Right lobe of liver (tissue), 6 donors: ENCODE measurements around the gene PADI4. TPM values are rescaled to one million over a fixed set of nuclear protein-coding genes. Genes with fewer than 3 reads are reported as not detected.

Experiments used
- ATAC-seq, 4 donors: fragments of 200-7000 bp; cut with Tn5 transposase; one replicate each; pipeline ENCODE4 v1.9.1; 2020; ENCODE audit warnings: mild to moderate bottlenecking in 4 of 4, moderate library complexity in 4 of 4
- DNase-seq, 3 donors: peaks; one replicate each; pipeline ENCODE4 v3.0.0-alpha.2; 2020
- H3K27ac ChIP-seq, 3 donors: fragments of 200-600 bp; one replicate each; pipeline ENCODE4 v1.8.0; 2022
- H3K27me3 ChIP-seq, 2 donors: fragments of 200-600 bp; one replicate each; pipeline ENCODE4 v1.8.0; 2022
- H3K36me3 ChIP-seq, 4 donors: fragments of 200-600 bp; sonication (generic) in 1 of 4; one replicate each; pipeline versions ENCODE4 v1.5.1 to v1.8.0; 2017 to 2022; ENCODE audit warnings: control low read depth in 1 of 4
- H3K4me1 ChIP-seq, 4 donors: fragments of 200-600 bp; sonication (generic) in 1 of 4; one replicate each; pipeline versions ENCODE4 v1.5.1 to v1.8.0; 2017 to 2022; ENCODE audit warnings: control low read depth in 1 of 4
- H3K4me3 ChIP-seq, 3 donors: fragments of 200-600 bp; one replicate each; pipeline ENCODE4 v1.8.0; 2022
- H3K9me3 ChIP-seq, 4 donors: fragments of 200-600 bp; sonication (generic) in 1 of 4; one replicate each; pipeline versions ENCODE4 v1.5.1 to v1.8.0; 2017 to 2022; ENCODE audit warnings: control low read depth in 1 of 4
- POLR2A ChIP-seq: fragments of 450-650 bp; IDR thresholded peaks from one replicate; pipeline ENCODE4 v1.6.1; 2017; ENCODE audit warnings: antibody characterized with exemption, mild to moderate bottlenecking
- WGBS: methylation state at CpG from one replicate; pipeline ENCODE4 v1.1.6; 2018; ENCODE audit warnings: low coverage, low lambda C conversion rate; ENCODE audit not compliant: insufficient coverage; ENCODE audit errors: missing lambda C conversion rate; 5-methylcytosine and 5-hydroxymethylcytosine counted together
- intact Hi-C, 2 donors: fragments of 100-400 bp; cut with DNase I; formaldehyde crosslinking; loops; one replicate each; pipeline versions ENCODE4 v1.11.2 to v1.14.1; 2022
- total RNA-seq, 6 experiments: library from RNA; depleted of rRNA in 2 of 6; stranded (reverse); fragments of >200 nt in 2 of 6; fragmentation: NEBNext Ultra II Directional in 3 of 6; extraction: Animal tissue kit (Norgen Biotek cat#: 25700) in 3 of 6; gene quantifications; one replicate each; pipeline versions ENCODE4 v1.1.0 to v1.2.4, GENCODE V29; 2016 to 2023
- TF ChIP-seq, protein P1 (sequence below), 4 donors: fragments of 200-600 bp in 3 of 4; fragments of 450-650 bp in 1 of 4; IDR thresholded peaks; one replicate each; pipeline versions ENCODE4 v1.5.1 to v1.8.0; 2016 to 2022; ENCODE audit warnings: antibody characterized with exemption in 4 of 4, mild to moderate bottlenecking in 2 of 4
- donor health status: DM: no; HTN: yes; CAD: no.
- donor health status: DM: no; HTN: no; CAD: no.
- donor health status: DM: no; HTN: no; CAD: no.
- donor health status: DM: no; HTN: yes; CAD: no.
- donor health status: DM: no; HTN: yes; CAD: no.

The PADI4 gene
- total RNA-seq, 6 experiments from 2014 or later, result 0.12 to 4.7 (median 1.4) TPM

DNA sequence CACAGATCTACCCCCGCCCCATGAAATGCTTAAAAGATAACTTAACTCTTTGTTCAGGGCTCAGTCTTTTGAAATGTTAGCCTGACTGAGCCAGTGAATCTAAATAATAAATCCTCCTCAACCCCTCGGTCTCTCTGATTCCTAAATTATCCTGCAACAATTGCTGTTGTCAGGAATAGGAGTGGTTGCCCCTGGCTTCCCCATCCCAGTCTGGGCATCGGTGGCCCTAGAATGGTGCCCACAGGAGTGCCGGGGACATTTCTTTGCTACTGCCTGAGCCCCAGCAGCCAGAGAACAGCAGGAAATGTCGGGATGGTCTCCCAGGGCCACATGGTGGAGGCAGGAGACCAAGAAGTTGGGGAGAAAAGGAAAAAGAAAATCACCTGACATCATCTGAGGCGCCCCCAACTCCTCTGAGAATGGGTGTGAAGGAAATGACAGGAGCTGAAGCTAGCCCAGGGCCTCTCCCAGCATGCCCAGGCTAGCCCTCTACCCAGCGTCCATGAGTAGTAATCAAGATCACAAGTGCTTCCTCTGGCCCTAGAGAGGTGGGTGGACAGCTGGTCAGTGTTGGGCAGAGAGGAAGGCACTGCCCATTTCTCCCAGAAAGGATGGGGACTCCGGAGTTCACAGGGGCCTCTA, 1.6 kb downstream of the PADI4 start:
- WGBS, result 40% methylated on average over 7 of the region's 8 CpGs
- intact Hi-C loops, result no loop called here
- no peak for DNase-seq
- no peak overlapping the region for H3K4me3 ChIP-seq
- H3K4me1 ChIP-seq, result no peaks in the 10 kb centered on the region
- no peak for ATAC-seq
- no peaks in the 10 kb centered on the region for H3K36me3 ChIP-seq
- no peaks in the 10 kb centered on the region for H3K9me3 ChIP-seq
- no peak overlapping the region for H3K27ac ChIP-seq
- H3K27me3 ChIP-seq, result no peaks in the 10 kb centered on the region
- no peak for TF ChIP-seq POLR2A
- TF ChIP-seq, protein P1, sequence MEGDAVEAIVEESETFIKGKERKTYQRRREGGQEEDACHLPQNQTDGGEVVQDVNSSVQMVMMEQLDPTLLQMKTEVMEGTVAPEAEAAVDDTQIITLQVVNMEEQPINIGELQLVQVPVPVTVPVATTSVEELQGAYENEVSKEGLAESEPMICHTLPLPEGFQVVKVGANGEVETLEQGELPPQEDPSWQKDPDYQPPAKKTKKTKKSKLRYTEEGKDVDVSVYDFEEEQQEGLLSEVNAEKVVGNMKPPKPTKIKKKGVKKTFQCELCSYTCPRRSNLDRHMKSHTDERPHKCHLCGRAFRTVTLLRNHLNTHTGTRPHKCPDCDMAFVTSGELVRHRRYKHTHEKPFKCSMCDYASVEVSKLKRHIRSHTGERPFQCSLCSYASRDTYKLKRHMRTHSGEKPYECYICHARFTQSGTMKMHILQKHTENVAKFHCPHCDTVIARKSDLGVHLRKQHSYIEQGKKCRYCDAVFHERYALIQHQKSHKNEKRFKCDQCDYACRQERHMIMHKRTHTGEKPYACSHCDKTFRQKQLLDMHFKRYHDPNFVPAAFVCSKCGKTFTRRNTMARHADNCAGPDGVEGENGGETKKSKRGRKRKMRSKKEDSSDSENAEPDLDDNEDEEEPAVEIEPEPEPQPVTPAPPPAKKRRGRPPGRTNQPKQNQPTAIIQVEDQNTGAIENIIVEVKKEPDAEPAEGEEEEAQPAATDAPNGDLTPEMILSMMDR (IDR thresholded peaks at IDR 0.05), result no peak

DNA sequence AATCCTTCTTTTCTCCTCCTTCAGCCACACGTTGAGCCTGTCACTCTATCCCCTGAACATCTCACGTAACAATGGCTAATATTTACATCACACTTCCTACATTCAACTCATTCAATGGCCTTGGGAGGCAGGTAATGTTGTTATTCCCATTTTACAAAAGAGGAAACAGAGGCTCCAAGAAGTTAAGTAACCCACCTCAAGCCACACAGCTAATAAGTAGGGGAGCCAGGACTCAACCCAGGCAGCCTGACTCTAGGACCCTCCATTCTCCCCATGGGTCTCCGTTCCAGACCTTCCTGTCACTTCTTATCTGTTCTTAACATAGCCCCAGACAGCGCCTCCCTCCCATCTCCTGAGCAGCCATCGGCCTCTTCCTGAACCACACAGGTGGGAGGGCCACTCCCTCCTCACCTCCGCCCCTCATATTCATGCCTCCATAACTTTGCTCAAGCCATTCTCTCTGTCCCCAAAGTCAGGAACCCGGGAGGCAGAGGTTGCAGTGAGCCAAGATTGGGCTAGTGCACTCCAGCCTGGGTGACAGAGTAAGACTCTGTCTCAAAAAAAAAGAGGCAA, 2.2 kb downstream of the PADI4 start:
- TF ChIP-seq POLR2A, result no peak
- TF ChIP-seq, protein P1 (IDR thresholded peaks at IDR 0.05), result no peak
- H3K9me3 ChIP-seq, result no peaks in the 10 kb centered on the region
- H3K4me3 ChIP-seq, result no peak overlapping the region
- no peaks in the 10 kb centered on the region for H3K27me3 ChIP-seq
- ATAC-seq (no peak), DNase-seq (no peak)
- no peak overlapping the region for H3K27ac ChIP-seq
- no peaks in the 10 kb centered on the region for H3K36me3 ChIP-seq
- WGBS, result 27% methylated on average over 7 of the region's 7 CpGs
- no peaks in the 10 kb centered on the region for H3K4me1 ChIP-seq
- intact Hi-C loops, result no loop called here

DNA sequence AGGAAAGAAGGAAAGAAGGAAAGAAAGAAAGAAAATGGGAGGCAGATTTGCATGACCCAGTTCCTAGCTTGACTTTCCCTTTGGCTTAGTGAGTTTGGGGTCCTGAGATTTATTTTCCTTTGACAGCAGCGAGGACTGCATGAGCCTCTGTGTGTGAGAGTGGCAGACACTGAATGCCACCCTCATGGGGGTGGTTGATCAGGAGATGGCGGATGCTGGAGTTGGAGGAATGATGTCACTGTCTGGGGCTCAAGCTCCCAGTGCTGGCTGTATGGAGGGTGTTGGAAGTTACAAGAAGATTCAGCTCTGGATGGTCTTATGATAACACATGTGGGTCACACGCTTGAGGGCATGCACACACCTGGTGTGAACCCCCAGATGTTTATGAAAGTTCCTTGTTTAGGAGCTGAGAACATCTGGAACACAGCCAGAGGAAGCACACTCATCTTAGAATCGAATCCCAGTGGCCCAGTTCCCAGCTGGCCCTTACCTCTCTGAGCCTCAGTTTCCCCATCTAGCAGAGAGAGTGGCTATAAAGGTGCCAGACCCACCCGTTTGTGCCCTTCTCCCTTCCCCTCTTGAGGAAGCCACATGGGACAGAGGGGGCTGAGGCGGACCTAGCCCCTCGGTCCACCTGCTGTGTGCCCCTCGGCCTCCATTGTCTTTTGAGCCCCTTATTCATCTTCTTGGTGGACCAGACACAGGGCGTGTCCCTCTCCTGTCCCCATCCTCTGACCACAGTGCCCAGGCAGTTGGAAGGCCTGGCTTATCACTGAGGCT, 5.7 kb downstream of the PADI4 start:
- no peak for TF ChIP-seq POLR2A
- TF ChIP-seq, protein P1 (IDR thresholded peaks at IDR 0.05), result no peak
- intact Hi-C loops, result no loop called here
- ATAC-seq (no peak), DNase-seq (peak in 1 of 3 donors; percentile 19)
- Histone ChIP-seq H3K9me3 (no peaks in the 10 kb centered on the region), H3K4me1 (no peaks in the 10 kb centered on the region), H3K27ac (no peak overlapping the region), H3K4me3 (no peak overlapping the region), H3K27me3 (no peaks in the 10 kb centered on the region), H3K36me3 (no peaks in the 10 kb centered on the region)
- 27% methylated on average over 2 of the region's 9 CpGs for WGBS

DNA sequence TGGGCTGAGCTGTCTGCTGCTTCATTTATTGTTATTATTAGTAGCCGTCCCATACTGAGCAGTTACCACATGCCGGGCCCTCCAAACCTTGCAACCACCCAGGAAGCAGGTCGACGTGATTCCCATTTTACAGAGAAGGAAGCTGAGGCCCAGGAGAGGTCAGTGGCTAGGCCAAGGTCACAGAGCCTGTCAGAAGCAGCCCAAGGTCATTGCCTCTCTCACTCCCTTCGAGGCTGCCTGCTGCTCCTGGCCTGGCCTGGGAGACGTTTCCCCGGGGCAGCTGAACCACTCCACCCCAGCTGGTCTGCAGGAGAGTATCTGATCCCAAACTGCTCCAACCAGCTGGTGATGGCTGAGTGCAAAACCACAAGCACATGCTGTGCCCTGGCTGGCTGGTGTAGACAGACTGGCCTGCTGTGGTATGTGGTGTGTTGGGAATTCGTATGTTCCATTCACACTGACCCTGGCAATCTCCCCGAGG, 6.5 kb downstream of the PADI4 start:
- H3K36me3 ChIP-seq, result no peaks in the 10 kb centered on the region

More for the DNA sequence above, 6.5 kb downstream of the PADI4 start:
- H3K4me1 ChIP-seq, result no peaks in the 10 kb centered on the region
- intact Hi-C loops, result no loop called here
- H3K9me3 ChIP-seq, result no peaks in the 10 kb centered on the region
- no peak overlapping the region for H3K27ac ChIP-seq
- TF ChIP-seq, protein P1 (IDR thresholded peaks at IDR 0.05), result no peak
- TF ChIP-seq POLR2A, result no peak
- DNase-seq (peak in 1 of 3 donors; percentile 39), ATAC-seq (peak in 1 of 4 donors; percentile 27)
- no peaks in the 10 kb centered on the region for H3K27me3 ChIP-seq
- no peak overlapping the region for H3K4me3 ChIP-seq
- WGBS, result 17% methylated on average over 1 of the region's 9 CpGs
